HCT116 (cell line): Measurements from ENCODE around the gene ENPP4. TPM values are rescaled to one million over a fixed set of nuclear protein-coding genes. Genes with fewer than 3 reads are reported as not detected.
A peak's percentile ranks its signal among the peaks of the same experiment; 100 is the strongest.

Source experiments
- ATAC-seq: fragments of 200-7000 bp; cut with Tn5 transposase; 2 replicates; pipeline ENCODE4 v1.9.1; 2020; ENCODE audit warnings: mild to moderate bottlenecking, moderate library complexity
- BruUV-seq: library from RNA; stranded (reverse); fragments of 400-500 nt; replicated peaks from 2 replicates; lab custom pipeline; 2021; lab: Mats Ljungman, UMichigan
- CTCF ChIA-PET: fragments of 300-600 bp; sonication (Branson Sonifier 250); formaldehyde crosslinking; loops from one replicate; lab custom pipeline; 2021; ENCODE audit warnings: antibody characterized with exemption; lab: Charles Lee
- POLR2A ChIA-PET: fragments of 300-600, 350-600 bp; sonication (Branson Sonifier 250); formaldehyde crosslinking; loops from one replicate; lab custom pipeline; 2021; ENCODE audit warnings: antibody characterized with exemption; lab: Charles Lee
- RAD21 ChIA-PET, 2 experiments: fragments of 300-600 bp; sonication (Branson Sonifier 250); formaldehyde crosslinking; loops; one replicate each; lab custom pipeline; 2023; ENCODE audit warnings: low total read pairs in 2 of 2; ENCODE audit not compliant: uncharacterized antibody in 2 of 2, unreplicated experiment in 2 of 2, low non-redundant PET in 1 of 2; lab: Charles Lee
- DNase-seq: peaks from one replicate; pipeline ENCODE4 v3.0.0-alpha.2; 2010; ENCODE audit warnings: low read depth, low spot score
- H2AFZ ChIP-seq: fragments of 200-600 bp; shearing (Covaris generic), sonication (generic); 2 replicates; pipeline ENCODE4 v1.6.1; 2017; ENCODE audit warnings: low read depth, mixed run types, mixed read lengths, antibody characterized with exemption, low read length; ENCODE audit not compliant: poor library complexity, severe bottlenecking
- H3K27ac ChIP-seq: 2 replicates; pipeline ENCODE4 v1.5.1; 2012; ENCODE audit warnings: low read depth, low read length
- H3K27me3 ChIP-seq: fragments of 200-600 bp; sonication (generic); 2 replicates; pipeline ENCODE4 v1.6.1; 2016; ENCODE audit warnings: mixed run types, low read length, mixed read lengths; ENCODE audit not compliant: insufficient read depth
- H3K36me3 ChIP-seq, 2 experiments: fragments of 200-500 bp in 1 of 2; fragments of 200-600 bp in 1 of 2; sonication (Bioruptor generic) in 1 of 2; sonication (generic) in 1 of 2; 2 replicates each; pipeline versions ENCODE4 v1.5.1 to v1.6.1; 2014 to 2016; ENCODE audit warnings: low read length in 2 of 2, inconsistent platforms in 1 of 2, mixed read lengths in 1 of 2, mixed run types in 1 of 2; ENCODE audit not compliant: insufficient read depth in 2 of 2, control insufficient read depth in 1 of 2
- H3K4me1 ChIP-seq, 2 experiments: fragments of 200-600 bp in 1 of 2; sonication (generic) in 1 of 2; 2 replicates each; pipeline versions ENCODE4 v1.5.1 to v1.6.1; 2012 to 2017; ENCODE audit warnings: low read length in 2 of 2, inconsistent platforms in 1 of 2, mild to moderate bottlenecking in 1 of 2, mixed read lengths in 1 of 2, mixed run types in 1 of 2, moderate library complexity in 1 of 2; ENCODE audit not compliant: insufficient read depth in 2 of 2, control insufficient read depth in 1 of 2
- H3K4me2 ChIP-seq: fragments of 200-600 bp; sonication (generic); 2 replicates; pipeline ENCODE4 v1.6.1; 2017; ENCODE audit warnings: mixed run types, low read length, mixed read lengths
- H3K4me3 ChIP-seq, 2 experiments: fragments of 200-600 bp in 1 of 2; sonication (generic) in 1 of 2; replicated peaks in 1 of 2; 2 replicates each; pipeline ENCODE4 v1.5.1; 2011 to 2016; ENCODE audit warnings: low read length in 2 of 2, control low read depth in 1 of 2, low read depth in 1 of 2, mild to moderate bottlenecking in 1 of 2, mixed read lengths in 1 of 2, mixed run types in 1 of 2
- H3K79me2 ChIP-seq: fragments of 200-600 bp; sonication (generic); 2 replicates; pipeline ENCODE4 v1.6.1; 2017; ENCODE audit warnings: mild to moderate bottlenecking, mixed run types, low read length, moderate library complexity, mixed read lengths; ENCODE audit not compliant: insufficient read depth
- H3K9ac ChIP-seq: fragments of 200-600 bp; sonication (generic); 2 replicates; pipeline ENCODE4 v1.6.1; 2016; ENCODE audit warnings: low read length, mixed read lengths
- H3K9me2 ChIP-seq: fragments of 200-600 bp; sonication (generic), shearing (Covaris generic); 2 replicates; pipeline ENCODE4 v1.6.1; 2017; ENCODE audit warnings: mixed run types, mild to moderate bottlenecking, moderate library complexity; ENCODE audit not compliant: insufficient read depth
- H3K9me3 ChIP-seq, 2 experiments: fragments of 200-500 bp in 1 of 2; fragments of 200-600 bp in 1 of 2; sonication (Bioruptor generic) in 1 of 2; sonication (generic) in 1 of 2; 2 replicates each; pipeline ENCODE4 v1.6.1; 2014 to 2017; ENCODE audit warnings: low read length in 2 of 2, mixed read lengths in 2 of 2, inconsistent platforms in 1 of 2, low read depth in 1 of 2, mild to moderate bottlenecking in 1 of 2, mixed run types in 1 of 2, moderate library complexity in 1 of 2; ENCODE audit not compliant: control insufficient read depth in 1 of 2, insufficient read depth in 1 of 2
- H4K20me1 ChIP-seq: fragments of 200-600 bp; sonication (generic), shearing (Covaris generic); 2 replicates; pipeline ENCODE4 v1.6.1; 2017; ENCODE audit warnings: mixed run types, mild to moderate bottlenecking, moderate library complexity; ENCODE audit not compliant: insufficient read depth
- CBX3 ChIP-seq: IDR thresholded peaks from 2 replicates; pipeline ENCODE4 v1.6.1; 2012; ENCODE audit warnings: low read depth
- CEBPB ChIP-seq: IDR thresholded peaks from 2 replicates; pipeline ENCODE4 v1.6.1; 2012; ENCODE audit warnings: low read depth
- CTCF ChIP-seq, 3 experiments: fragments of 200-600 bp in 1 of 3; sonication (generic) in 1 of 3; IDR thresholded peaks in 2 of 3; conservative IDR thresholded peaks in 1 of 3; 2 replicates each; pipeline ENCODE4 v1.5.1; 2012 to 2017; ENCODE audit warnings: low read depth in 2 of 3, low read length in 2 of 3, antibody characterized with exemption in 1 of 3, borderline replicate concordance in 1 of 3, control low read depth in 1 of 3, mild to moderate bottlenecking in 1 of 3, mixed read lengths in 1 of 3, mixed run types in 1 of 3, moderate library complexity in 1 of 3; ENCODE audit not compliant: insufficient read depth in 1 of 3
- EGR1 ChIP-seq: IDR thresholded peaks from 2 replicates; pipeline ENCODE4 v1.6.1; 2012; ENCODE audit warnings: low read depth
- ELF1 ChIP-seq: IDR thresholded peaks from 2 replicates; pipeline ENCODE4 v1.6.1; 2012; ENCODE audit warnings: low read depth, borderline replicate concordance
- EZH2 ChIP-seq: fragments of 200-600 bp; sonication (generic); IDR thresholded peaks from 2 replicates; pipeline ENCODE4 v1.6.1; 2017; ENCODE audit warnings: antibody characterized with exemption, mixed run types
- FOSL1 ChIP-seq: IDR thresholded peaks from 2 replicates; pipeline ENCODE4 v1.6.1; 2012; ENCODE audit warnings: low read depth
- JUND ChIP-seq: IDR thresholded peaks from 2 replicates; pipeline ENCODE4 v1.6.1; 2012
- POLR2A ChIP-seq: IDR thresholded peaks from 2 replicates; pipeline ENCODE4 v1.7.0; 2011; ENCODE audit warnings: borderline replicate concordance; ENCODE audit not compliant: insufficient read depth, insufficient read length; ENCODE audit errors: extremely low read depth
- POLR2AphosphoS5 ChIP-seq: IDR thresholded peaks from 2 replicates; pipeline ENCODE4 v1.6.1; 2011; ENCODE audit warnings: mild to moderate bottlenecking, low read depth, low read length, moderate library complexity
- REST ChIP-seq: IDR thresholded peaks from 2 replicates; pipeline ENCODE4 v1.6.1; 2012; ENCODE audit warnings: low read depth
- SIN3A ChIP-seq: IDR thresholded peaks from 2 replicates; pipeline ENCODE4 v1.6.1; 2012; ENCODE audit warnings: low read depth
- SP1 ChIP-seq: IDR thresholded peaks from 2 replicates; pipeline ENCODE4 v1.6.1; 2012; ENCODE audit warnings: low read depth
- TCF7L2 ChIP-seq: IDR thresholded peaks from 2 replicates; pipeline ENCODE4 v1.7.0; 2011; ENCODE audit warnings: borderline replicate concordance, inconsistent platforms; ENCODE audit not compliant: insufficient read depth, insufficient read length; ENCODE audit errors: extremely low read depth
- YY1 ChIP-seq: IDR thresholded peaks from 2 replicates; pipeline ENCODE4 v1.6.1; 2011; ENCODE audit warnings: low read length, low read depth, moderate library complexity, mild to moderate bottlenecking; ENCODE audit not compliant: insufficient replicate concordance; ENCODE audit errors: extremely low read depth
- ZFX ChIP-seq: fragments of 450-650 bp; IDR thresholded peaks from 2 replicates; pipeline ENCODE4 v1.6.1; 2017
- intact Hi-C: fragments of 100-400 bp; cut with micrococcal nuclease; formaldehyde crosslinking; loops from 2 replicates; pipeline ENCODE4 v1.10.0; 2022
- total RNA-seq: library from RNA; stranded (reverse); gene quantifications from one replicate; pipeline ENCODE4 v1.2.1, GENCODE V29; 2021; ENCODE audit not compliant: unreplicated experiment
- TF ChIP-seq, protein P1 (sequence below): IDR thresholded peaks from 2 replicates; pipeline ENCODE4 v1.6.1; 2012

ENPP4 gene
- total RNA-seq, 1 experiment from 2014 or later = 9.6 TPM

GRCh38 chr6:46105568-46105967 is 24.2 kb upstream of the ENPP4 start (continued):
- TF ChIP-seq CTCF (IDR thresholded peaks at IDR 0.05 in 2 of 3, conservative IDR thresholded peaks at IDR 0.05 in 1 of 3; ENCODE audit: borderline replicate concordance in 1 of 3, insufficient read depth in 1 of 3, low read depth in 2 of 3, low read length in 2 of 3) (no peak), CEBPB (peak; percentile 58)

DNA sequence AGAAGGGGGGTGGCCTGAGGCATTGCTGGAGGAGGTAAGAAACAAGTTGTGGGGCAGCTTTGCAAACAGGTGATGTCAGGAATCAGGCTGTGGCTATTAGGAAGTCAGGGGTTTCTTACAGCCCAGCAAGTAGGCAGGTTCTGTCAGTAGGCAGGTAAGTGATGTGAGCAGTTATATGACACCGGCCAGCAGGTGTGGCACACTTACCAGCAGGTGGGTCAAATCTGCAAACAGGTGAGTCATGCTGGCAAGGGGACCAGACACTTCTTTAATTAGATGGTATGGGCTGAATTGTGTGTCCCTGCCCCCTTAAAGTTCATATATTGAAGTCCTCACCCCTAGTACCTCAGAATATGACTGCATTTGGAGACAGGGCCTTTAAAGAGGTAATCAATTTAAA is 16.4 kb upstream of the ENPP4 start:
- Histone ChIP-seq H3K79me2 (no peaks in the 10 kb centered on the region), H3K4me3 (no peak overlapping the region), H3K9me3 (no peaks in the 10 kb centered on the region), H3K4me1 (peaks cover 11 to 12% of the 10 kb centered on the region in 2 experiments), H3K4me2 (peak overlapping the region; percentile 32), H3K27ac (no peak overlapping the region), H3K36me3 (no peaks in the 10 kb centered on the region), H3K9ac (no peak overlapping the region), H3K9me2 (no peaks in the 10 kb centered on the region), H3K27me3 (no peaks in the 10 kb centered on the region)
- no TSS peak for BruUV-seq
- ChIA-PET CTCF (interaction anchor here (1.5 kb wide), 1 partner anchor 23 kb away, joined by 5 read pairs; no protein-coding TSS in a partner anchor), RAD21 (no interaction called here), POLR2A (no interaction called here)
- ATAC-seq = peak; percentile 93
- DNase-seq = no peak
- TF ChIP-seq EZH2 (no peak), POLR2A (no peak), CTCF (IDR thresholded peaks at IDR 0.05 in 2 of 3, conservative IDR thresholded peaks at IDR 0.05 in 1 of 3; ENCODE audit: borderline replicate concordance in 1 of 3, insufficient read depth in 1 of 3, low read depth in 2 of 3, low read length in 2 of 3) (no peak), POLR2AphosphoS5 (peak; percentile 27; the same call in 1 of the 2 replicates), FOSL1 (peak; percentile 54; the same call in 1 of the 2 replicates), JUND (peak; percentile 59), SP1 (peak; percentile 32; the same call in 1 of the 2 replicates), YY1 (no peak), TCF7L2 (no peak), SIN3A (no peak), ZFX (no peak), ELF1 (no peak), EGR1 (no peak), REST (no peak), CBX3 (0 out of 2 replicates have a peak, but pooled peaks have one; percentile 49)
- TF ChIP-seq, protein P1, sequence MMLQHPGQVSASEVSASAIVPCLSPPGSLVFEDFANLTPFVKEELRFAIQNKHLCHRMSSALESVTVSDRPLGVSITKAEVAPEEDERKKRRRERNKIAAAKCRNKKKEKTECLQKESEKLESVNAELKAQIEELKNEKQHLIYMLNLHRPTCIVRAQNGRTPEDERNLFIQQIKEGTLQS = no peak
- TF ChIP-seq, all 23 proteins: peak for 5
- no peaks in the 10 kb centered on the region for H4K20me1 ChIP-seq
- intact Hi-C loops = loop anchor here (2.0 kb wide), 1 partner anchor 13 kb away; no protein-coding TSS in a partner anchor
- no peak overlapping the region for H2AFZ ChIP-seq
